ENCODE measurements around the gene ENAM. TPM values are rescaled to one million over a fixed set of nuclear protein-coding genes. Genes with fewer than 3 reads are reported as not detected.
"Not testable (repeated sequence)": the region's sequence is repeated elsewhere in the genome, so short reads cannot be mapped to it uniquely, and the experiment has no call there.

ENAM gene
- total RNA-seq, 1 donor from 2014 or later, result 0.05 TPM

- Mint-ChIP-seq H3K27ac (peak within 1 kb of the TSS; percentile 100), H3K27me3 (no peaks in the 10 kb centered on the region), H3K36me3 (ENCODE audit: insufficient read depth) (peaks cover 6% of the 10 kb centered on the region), H3K9me3 (ENCODE audit: low read depth) (no peaks in the 10 kb centered on the region), H3K4me1 (ENCODE audit: low read depth) (peaks cover 24% of the 10 kb centered on the region), H3K4me3 (ENCODE audit: low read depth) (peak within 1 kb of the TSS; percentile 97)
- peak; percentile 99 for TF ChIP-seq CTCF (IDR thresholded peaks at IDR 0.05; ENCODE audit: unreplicated experiment)
- DNase-seq (ENCODE audit: low spot score, unreplicated experiment), result peak; percentile 90
These were observed 59.6 kb downstream of the ENAM start, which contains the start of gene UTP3 for GRCh38 chr4:70687821-70688794. Gene UTP3, plus strand, starts transcription at chr4:70688532. Its CDS starts 146 bp downstream, at chr4:70688678.

DNA sequence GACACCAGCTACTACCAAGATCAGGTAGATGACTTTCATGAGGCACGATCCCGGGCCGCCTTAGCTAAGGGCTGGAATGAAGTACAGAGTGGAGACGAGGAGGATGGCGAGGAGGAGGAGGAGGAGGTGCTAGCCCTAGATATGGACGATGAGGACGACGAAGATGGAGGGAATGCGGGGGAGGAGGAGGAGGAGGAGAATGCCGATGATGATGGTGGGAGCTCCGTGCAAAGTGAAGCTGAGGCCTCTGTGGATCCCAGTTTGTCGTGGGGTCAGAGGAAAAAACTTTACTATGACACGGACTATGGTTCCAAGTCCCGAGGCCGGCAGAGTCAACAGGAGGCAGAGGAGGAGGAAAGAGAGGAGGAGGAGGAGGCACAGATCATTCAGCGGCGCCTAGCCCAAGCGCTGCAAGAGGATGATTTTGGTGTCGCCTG lies 60.3 kb downstream of the ENAM start:
- no peaks in the 10 kb centered on the region for H3K27me3 Mint-ChIP-seq
- H3K27ac Mint-ChIP-seq, result peak overlapping the region; percentile 100
- no peaks in the 10 kb centered on the region for H3K9me3 Mint-ChIP-seq (ENCODE audit: low read depth)
- no peak for TF ChIP-seq CTCF (IDR thresholded peaks at IDR 0.05; ENCODE audit: unreplicated experiment)
- DNase-seq (ENCODE audit: low spot score, unreplicated experiment), result no peak
- H3K36me3 Mint-ChIP-seq (ENCODE audit: insufficient read depth), result peaks cover 6% of the 10 kb centered on the region
- H3K4me3 Mint-ChIP-seq (ENCODE audit: low read depth), result peak overlapping the region; percentile 97
- H3K4me1 Mint-ChIP-seq (ENCODE audit: low read depth), result peaks cover 24% of the 10 kb centered on the region

DNA sequence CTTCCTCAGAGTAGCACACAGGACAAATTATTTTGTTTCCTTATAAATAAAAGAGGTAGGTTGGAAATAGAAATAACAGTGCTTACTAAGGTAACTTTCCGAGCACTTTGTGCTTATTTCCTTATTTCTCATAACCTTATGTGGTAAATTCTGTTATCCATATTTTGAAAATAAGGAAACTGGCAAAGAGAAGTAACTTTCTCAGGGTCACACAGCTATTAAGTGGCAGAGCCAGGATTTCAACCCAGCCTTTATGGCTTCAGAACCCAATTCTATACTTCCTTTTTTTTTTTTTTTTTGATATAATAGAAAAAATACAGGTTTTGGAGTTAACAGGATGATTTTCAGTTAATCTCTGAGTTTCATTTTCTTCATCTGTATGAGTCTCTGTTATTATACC lies 63.1 kb downstream of the ENAM start:
- DNase-seq (ENCODE audit: low spot score, unreplicated experiment), result no peak
- no peaks in the 10 kb centered on the region for H3K9me3 Mint-ChIP-seq (ENCODE audit: low read depth)
- no peak overlapping the region for H3K27ac Mint-ChIP-seq
- TF ChIP-seq CTCF (IDR thresholded peaks at IDR 0.05; ENCODE audit: unreplicated experiment), result no peak
- peaks cover 6% of the 10 kb centered on the region for H3K36me3 Mint-ChIP-seq (ENCODE audit: insufficient read depth)
- H3K4me1 Mint-ChIP-seq (ENCODE audit: low read depth), result peaks cover 24% of the 10 kb centered on the region
- H3K27me3 Mint-ChIP-seq, result no peaks in the 10 kb centered on the region
- no peak overlapping the region for H3K4me3 Mint-ChIP-seq (ENCODE audit: low read depth)

- not testable (repeated sequence) for H3K9me3 Mint-ChIP-seq (ENCODE audit: low read depth); H3K27me3 Mint-ChIP-seq; H3K27ac Mint-ChIP-seq; H3K4me3 Mint-ChIP-seq (ENCODE audit: low read depth); H3K36me3 Mint-ChIP-seq (ENCODE audit: insufficient read depth); DNase-seq (ENCODE audit: low spot score, unreplicated experiment)
- peaks cover 10% of the 10 kb centered on the region for H3K4me1 Mint-ChIP-seq (ENCODE audit: low read depth)
These were observed 66.1 kb downstream of the ENAM start for GRCh38 chr4:70694633-70695032.

Other genes with a start within 250 kb of the ENAM start
- not detected in 2 replicates for gene SMR3B, start 245.6 kb upstream of the ENAM start, total RNA-seq
- not detected in 2 replicates for gene OPRPN, start 230.8 kb upstream of the ENAM start, total RNA-seq
- not detected in 2 replicates for gene MUC7, start 156.5 kb upstream of the ENAM start, total RNA-seq
- not detected in 2 replicates for gene AMTN, start 110.2 kb upstream of the ENAM start, total RNA-seq
- not detected in 2 replicates for gene AMBN, start 36.5 kb upstream of the ENAM start, total RNA-seq
- gene JCHAIN, start 37.8 kb downstream of the ENAM start, total RNA-seq, result not detected in 2 replicates
- 25.5 and 27.7 TPM in 2 replicates for gene UTP3, start 59.8 kb downstream of the ENAM start, total RNA-seq
- gene RUFY3, start 93.2 kb downstream of the ENAM start, total RNA-seq, result 103 TPM in 2 replicates
- gene GRSF1, start 211.1 kb downstream of the ENAM start, total RNA-seq, result 87.5 and 87.8 TPM in 2 replicates

Measured in progenitor cell of endocrine pancreas (in vitro differentiated cells).